Endodermal cell (in vitro differentiated cells): ENCODE data around the gene CCSER1. TPM values are rescaled to one million over a fixed set of nuclear protein-coding genes. Genes with fewer than 3 reads are reported as not detected.

Source experiments
- DNase-seq: peaks from one replicate; pipeline ENCODE4 v3.0.0-alpha.2; 2017
- H3K27ac ChIP-seq: 2 replicates; pipeline ENCODE4 v1.5.1; 2013; ENCODE audit warnings: mild to moderate bottlenecking, low read depth, low read length, moderate library complexity
- H3K27me3 ChIP-seq: 2 replicates; pipeline ENCODE4 v1.6.1; 2013; ENCODE audit warnings: mild to moderate bottlenecking, low read length, moderate library complexity; ENCODE audit not compliant: insufficient read depth, control insufficient read depth, poor library complexity, severe bottlenecking
- H3K36me3 ChIP-seq: 2 replicates; pipeline ENCODE4 v1.7.0; 2013; ENCODE audit warnings: mild to moderate bottlenecking, low read length, moderate library complexity; ENCODE audit not compliant: control insufficient read depth, insufficient read depth
- H3K4me1 ChIP-seq: one replicate; pipeline ENCODE4 v1.7.0; 2013; ENCODE audit warnings: low read length; ENCODE audit not compliant: control insufficient read depth, insufficient read depth
- H3K4me3 ChIP-seq: 2 replicates; pipeline ENCODE4 v1.5.1; 2013; ENCODE audit warnings: mild to moderate bottlenecking, low read length, moderate library complexity
- H3K9ac ChIP-seq: 2 replicates; pipeline ENCODE4 v1.6.1; 2013; ENCODE audit warnings: mild to moderate bottlenecking, low read length, moderate library complexity; ENCODE audit not compliant: poor library complexity, severe bottlenecking; ENCODE audit errors: extremely low read depth
- H3K9me3 ChIP-seq: 2 replicates; pipeline ENCODE4 v1.6.1; 2013; ENCODE audit warnings: mild to moderate bottlenecking, low read length, moderate library complexity; ENCODE audit not compliant: control insufficient read depth
- H3K27ac Mint-ChIP-seq: 2 replicates; pipeline ENCODE4 v1.8.0; 2020; ENCODE audit warnings: mixed read lengths
- H3K27me3 Mint-ChIP-seq: 2 replicates; pipeline ENCODE4 v1.8.0; 2021; ENCODE audit warnings: mild to moderate bottlenecking, mixed read lengths; ENCODE audit not compliant: insufficient read depth
- H3K36me3 Mint-ChIP-seq: 2 replicates; pipeline ENCODE4 v1.8.0; 2020; ENCODE audit warnings: low read depth, mixed read lengths
- H3K4me1 Mint-ChIP-seq: 2 replicates; pipeline ENCODE4 v1.8.0; 2020; ENCODE audit warnings: mixed read lengths
- H3K4me3 Mint-ChIP-seq: 2 replicates; pipeline ENCODE4 v1.8.0; 2020; ENCODE audit warnings: mild to moderate bottlenecking, moderate library complexity, mixed read lengths
- H3K9me3 Mint-ChIP-seq: 2 replicates; pipeline ENCODE4 v1.8.0; 2020; ENCODE audit warnings: mild to moderate bottlenecking, mixed read lengths
- WGBS, 2 experiments: methylation state at CpG; one replicate each; pipeline versions ENCODE4 v1.1.5 to v1.1.7; 2013; ENCODE audit warnings: missing lambda C conversion rate in 2 of 2, mixed read lengths in 1 of 2; ENCODE audit not compliant: insufficient coverage in 1 of 2, insufficient read length in 1 of 2; 5-methylcytosine and 5-hydroxymethylcytosine counted together
- total RNA-seq, 2 donors: library from RNA; stranded (reverse); fragmentation: NEBNext Ultra II Directional in 1 of 2; extraction: Animal tissue kit (Norgen Biotek cat#: 25700) in 1 of 2; gene quantifications; 2 replicates in 1 of 2; 3 replicates in 1 of 2; pipeline ENCODE4 v1.2.1, GENCODE V29; 2021
- TF ChIP-seq, protein P1 (sequence below): fragments of 200-600 bp; sonication (generic); conservative IDR thresholded peaks from 2 replicates; pipeline ENCODE4 v1.5.0; 2021; ENCODE audit warnings: antibody characterized with exemption, mild to moderate bottlenecking

Gene CCSER1
- total RNA-seq, 2 donors from 2014 or later: 1.1 to 2.2 TPM

DNA sequence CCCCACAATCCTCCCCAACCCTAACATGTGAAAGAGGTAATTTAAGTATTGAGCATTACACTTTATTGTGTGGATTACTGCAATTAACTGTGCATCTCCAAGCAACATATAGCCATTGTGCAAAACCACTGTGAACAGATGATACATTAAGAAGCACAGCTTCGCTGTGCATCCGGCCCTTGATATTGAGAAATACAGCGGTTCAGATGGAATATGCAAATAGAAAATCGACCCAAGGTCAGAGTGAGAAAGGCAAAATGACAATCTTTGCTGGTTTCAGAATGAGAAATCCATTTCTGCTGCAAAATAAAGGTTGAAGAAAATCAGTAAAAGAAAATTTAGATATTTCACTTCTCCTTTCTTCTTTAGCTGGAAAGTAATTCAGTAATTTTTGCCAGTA lies 1370.7 kb downstream of the CCSER1 start:
- DNase-seq: no peak
- Mint-ChIP-seq H3K27ac (no peak overlapping the region), H3K9me3 (no peaks in the 10 kb centered on the region), H3K27me3 (no peaks in the 10 kb centered on the region), H3K36me3 (no peaks in the 10 kb centered on the region), H3K4me1 (no peaks in the 10 kb centered on the region), H3K4me3 (no peak overlapping the region)
- TF ChIP-seq, protein P1, sequence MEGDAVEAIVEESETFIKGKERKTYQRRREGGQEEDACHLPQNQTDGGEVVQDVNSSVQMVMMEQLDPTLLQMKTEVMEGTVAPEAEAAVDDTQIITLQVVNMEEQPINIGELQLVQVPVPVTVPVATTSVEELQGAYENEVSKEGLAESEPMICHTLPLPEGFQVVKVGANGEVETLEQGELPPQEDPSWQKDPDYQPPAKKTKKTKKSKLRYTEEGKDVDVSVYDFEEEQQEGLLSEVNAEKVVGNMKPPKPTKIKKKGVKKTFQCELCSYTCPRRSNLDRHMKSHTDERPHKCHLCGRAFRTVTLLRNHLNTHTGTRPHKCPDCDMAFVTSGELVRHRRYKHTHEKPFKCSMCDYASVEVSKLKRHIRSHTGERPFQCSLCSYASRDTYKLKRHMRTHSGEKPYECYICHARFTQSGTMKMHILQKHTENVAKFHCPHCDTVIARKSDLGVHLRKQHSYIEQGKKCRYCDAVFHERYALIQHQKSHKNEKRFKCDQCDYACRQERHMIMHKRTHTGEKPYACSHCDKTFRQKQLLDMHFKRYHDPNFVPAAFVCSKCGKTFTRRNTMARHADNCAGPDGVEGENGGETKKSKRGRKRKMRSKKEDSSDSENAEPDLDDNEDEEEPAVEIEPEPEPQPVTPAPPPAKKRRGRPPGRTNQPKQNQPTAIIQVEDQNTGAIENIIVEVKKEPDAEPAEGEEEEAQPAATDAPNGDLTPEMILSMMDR: no peak
- Histone ChIP-seq H3K36me3 (no peaks in the 10 kb centered on the region), H3K9me3 (no peaks in the 10 kb centered on the region), H3K4me3 (no peak overlapping the region), H3K27ac (no peak overlapping the region), H3K4me1 (no peaks in the 10 kb centered on the region), H3K9ac (no peak overlapping the region), H3K27me3 (no peaks in the 10 kb centered on the region)
- 89 to 100% methylated on average over 4 of the region's 4 CpGs for WGBS, 2 experiments

DNA sequence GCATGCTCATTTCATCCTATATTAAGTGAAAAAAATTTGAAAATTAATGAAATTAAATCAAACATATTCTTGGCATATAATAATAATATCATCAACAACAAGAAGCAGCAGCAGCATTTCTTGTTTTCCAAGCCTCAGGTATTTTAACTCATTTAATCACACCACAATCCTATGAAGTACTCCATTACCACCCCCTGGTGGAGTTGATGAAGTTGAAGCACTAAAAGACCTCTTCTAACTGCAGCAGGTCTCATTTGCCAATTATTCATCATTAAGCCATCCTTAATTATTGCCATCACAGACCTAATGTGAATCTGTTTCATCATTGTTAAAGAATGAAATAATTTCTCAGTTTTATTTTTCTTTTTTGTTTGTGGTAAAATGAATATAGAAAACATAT lies 1375.2 kb downstream of the CCSER1 start:
- H3K27me3 Mint-ChIP-seq: no peaks in the 10 kb centered on the region
- H3K9me3 Mint-ChIP-seq: no peaks in the 10 kb centered on the region
- Histone ChIP-seq H3K4me3 (no peak overlapping the region), H3K9ac (no peak overlapping the region), H3K4me1 (no peaks in the 10 kb centered on the region), H3K27ac (no peak overlapping the region), H3K27me3 (no peaks in the 10 kb centered on the region), H3K36me3 (no peaks in the 10 kb centered on the region), H3K9me3 (no peaks in the 10 kb centered on the region)
- no peaks in the 10 kb centered on the region for H3K36me3 Mint-ChIP-seq
- TF ChIP-seq, protein P1: peak; percentile 79
- peak; percentile 42 for DNase-seq
- H3K4me1 Mint-ChIP-seq: no peaks in the 10 kb centered on the region
- H3K4me3 Mint-ChIP-seq: no peak overlapping the region
- H3K27ac Mint-ChIP-seq: no peak overlapping the region

DNA sequence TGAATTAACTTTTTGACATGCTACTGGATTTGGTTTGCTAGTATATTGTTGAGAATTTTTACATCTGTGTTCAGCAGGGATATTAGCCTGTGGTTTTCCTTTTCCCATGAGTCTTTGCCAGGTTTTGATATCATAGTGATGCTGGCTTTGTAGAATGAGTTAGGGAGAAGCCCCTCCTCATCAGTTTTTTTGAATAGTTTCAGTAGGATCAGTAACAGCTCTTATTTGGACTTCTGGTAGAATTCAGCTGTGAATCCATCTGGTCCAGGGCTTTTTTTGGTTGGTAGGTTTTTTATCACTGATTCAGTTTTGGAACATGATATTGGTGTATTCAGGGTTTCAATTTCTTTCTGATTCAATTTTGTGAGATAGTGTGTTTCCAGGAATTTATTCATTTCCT lies 1386.1 kb downstream of the CCSER1 start:
- peaks cover 7% of the 10 kb centered on the region for H3K36me3 Mint-ChIP-seq
- Histone ChIP-seq H3K27me3 (no peaks in the 10 kb centered on the region), H3K4me3 (no peak overlapping the region), H3K27ac (no peak overlapping the region), H3K4me1 (no peaks in the 10 kb centered on the region), H3K36me3 (no peaks in the 10 kb centered on the region), H3K9me3 (peaks cover 9% of the 10 kb centered on the region), H3K9ac (no peak overlapping the region)
- DNase-seq: no peak
- H3K9me3 Mint-ChIP-seq: peaks cover 31% of the 10 kb centered on the region
- H3K4me3 Mint-ChIP-seq: no peak overlapping the region
- no peaks in the 10 kb centered on the region for H3K27me3 Mint-ChIP-seq
- no peaks in the 10 kb centered on the region for H3K4me1 Mint-ChIP-seq
- TF ChIP-seq, protein P1: no peak
- no peak overlapping the region for H3K27ac Mint-ChIP-seq
